Head of caudate nucleus (tissue), 42 donors: ENCODE results near the gene PLEKHA5.
A peak's percentile ranks its signal among the peaks of the same experiment; 100 is the strongest.
"Not testable (repeated sequence)": the region's sequence is repeated elsewhere in the genome, so short reads cannot be mapped to it uniquely, and the experiment has no call there.

ENCODE experiments used
- DNase-seq, 42 donors: peaks; one replicate each; pipeline versions ENCODE4 v3.0.0 to v3.0.0-alpha.2; 2020 to 2021; ENCODE audit warnings: mixed read lengths in 7 of 42
- intact Hi-C: fragments of 100-400 bp; cut with DNase I; formaldehyde crosslinking; loops from one replicate; pipeline ENCODE4 v1.15.0; 2022

PLEKHA5 gene, protein sequence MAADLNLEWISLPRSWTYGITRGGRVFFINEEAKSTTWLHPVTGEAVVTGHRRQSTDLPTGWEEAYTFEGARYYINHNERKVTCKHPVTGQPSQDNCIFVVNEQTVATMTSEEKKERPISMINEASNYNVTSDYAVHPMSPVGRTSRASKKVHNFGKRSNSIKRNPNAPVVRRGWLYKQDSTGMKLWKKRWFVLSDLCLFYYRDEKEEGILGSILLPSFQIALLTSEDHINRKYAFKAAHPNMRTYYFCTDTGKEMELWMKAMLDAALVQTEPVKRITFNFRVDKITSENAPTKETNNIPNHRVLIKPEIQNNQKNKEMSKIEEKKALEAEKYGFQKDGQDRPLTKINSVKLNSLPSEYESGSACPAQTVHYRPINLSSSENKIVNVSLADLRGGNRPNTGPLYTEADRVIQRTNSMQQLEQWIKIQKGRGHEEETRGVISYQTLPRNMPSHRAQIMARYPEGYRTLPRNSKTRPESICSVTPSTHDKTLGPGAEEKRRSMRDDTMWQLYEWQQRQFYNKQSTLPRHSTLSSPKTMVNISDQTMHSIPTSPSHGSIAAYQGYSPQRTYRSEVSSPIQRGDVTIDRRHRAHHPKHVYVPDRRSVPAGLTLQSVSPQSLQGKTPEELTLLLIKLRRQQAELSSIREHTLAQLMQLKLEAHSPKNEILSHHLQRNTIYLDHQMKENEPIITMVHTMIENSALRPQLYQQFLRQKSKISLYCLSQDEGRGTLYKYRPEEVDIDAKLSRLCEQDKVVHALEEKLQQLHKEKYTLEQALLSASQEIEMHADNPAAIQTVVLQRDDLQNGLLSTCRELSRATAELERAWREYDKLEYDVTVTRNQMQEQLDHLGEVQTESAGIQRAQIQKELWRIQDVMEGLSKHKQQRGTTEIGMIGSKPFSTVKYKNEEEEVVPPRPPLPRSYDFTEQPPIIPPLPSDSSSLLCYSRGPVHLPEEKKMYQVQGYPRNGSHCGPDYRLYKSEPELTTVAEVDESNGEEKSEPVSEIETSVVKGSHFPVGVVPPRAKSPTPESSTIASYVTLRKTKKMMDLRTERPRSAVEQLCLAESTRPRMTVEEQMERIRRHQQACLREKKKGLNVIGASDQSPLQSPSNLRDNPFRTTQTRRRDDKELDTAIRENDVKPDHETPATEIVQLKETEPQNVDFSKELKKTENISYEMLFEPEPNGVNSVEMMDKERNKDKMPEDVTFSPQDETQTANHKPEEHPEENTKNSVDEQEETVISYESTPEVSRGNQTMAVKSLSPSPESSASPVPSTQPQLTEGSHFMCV

DNA sequence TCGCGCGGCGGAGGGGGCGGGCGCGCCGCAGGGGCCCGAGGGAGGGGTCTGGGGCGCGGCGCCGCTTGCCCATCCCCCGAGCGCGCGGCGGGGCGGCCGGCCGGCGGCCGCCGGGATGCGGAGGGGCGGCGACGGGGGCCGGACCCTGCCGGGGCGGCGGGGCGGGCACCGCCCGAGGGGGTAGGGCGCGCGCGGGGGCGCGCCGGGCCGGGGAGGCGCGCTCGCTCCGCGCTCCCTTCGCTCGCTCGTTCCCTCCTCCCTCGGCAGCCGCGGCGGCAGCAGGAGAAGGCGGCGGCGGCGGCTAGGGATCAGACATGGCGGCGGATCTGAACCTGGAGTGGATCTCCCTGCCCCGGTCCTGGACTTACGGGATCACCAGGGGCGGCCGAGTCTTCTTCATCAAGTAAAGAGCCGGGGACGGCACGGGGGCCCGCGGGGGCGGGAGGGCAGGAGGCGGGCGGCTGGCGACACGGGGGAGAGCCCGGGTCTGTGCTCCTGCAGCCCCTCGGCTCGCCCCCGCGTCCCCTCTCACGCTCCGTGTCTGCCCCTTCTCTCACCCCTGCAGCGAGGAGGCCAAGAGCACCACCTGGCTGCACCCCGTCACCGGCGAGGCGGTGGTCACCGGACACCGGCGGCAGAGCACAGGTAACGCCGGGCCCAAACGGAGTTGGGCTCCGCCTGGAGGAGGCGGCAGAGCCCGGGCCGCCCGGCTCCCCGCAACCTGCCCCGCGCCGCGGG lies at the start of gene PLEKHA5:
TSS of gene PLEKHA5 (plus strand) at position 248 of the 738 bp plus-strand sequence. CDS start at position 315, 67 bp downstream.
- DNase-seq: peak; percentile 36 to 87 (median 74)
- intact Hi-C loops: no loop called here

DNA sequence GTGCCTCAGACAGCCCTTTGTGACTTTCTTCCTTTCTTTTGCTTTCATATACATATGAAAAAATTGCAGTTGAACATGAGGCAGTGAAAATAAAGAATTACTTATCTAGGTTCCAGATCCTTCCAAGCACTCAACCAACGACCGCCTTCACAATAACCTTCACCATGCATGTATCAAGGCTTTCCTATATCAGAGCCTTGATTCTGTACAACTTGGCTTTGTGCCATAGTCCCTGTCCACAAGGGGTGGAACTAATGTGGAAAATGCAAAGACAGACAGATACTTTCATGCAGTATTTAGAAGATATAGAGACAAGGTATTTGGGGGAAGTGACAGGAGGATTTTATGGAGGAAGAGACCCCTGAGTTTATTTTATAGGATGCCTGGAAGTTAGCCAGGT lies 48.6 kb upstream of the PLEKHA5 start:
- intact Hi-C loops: no loop called here
- no peak for DNase-seq

DNA sequence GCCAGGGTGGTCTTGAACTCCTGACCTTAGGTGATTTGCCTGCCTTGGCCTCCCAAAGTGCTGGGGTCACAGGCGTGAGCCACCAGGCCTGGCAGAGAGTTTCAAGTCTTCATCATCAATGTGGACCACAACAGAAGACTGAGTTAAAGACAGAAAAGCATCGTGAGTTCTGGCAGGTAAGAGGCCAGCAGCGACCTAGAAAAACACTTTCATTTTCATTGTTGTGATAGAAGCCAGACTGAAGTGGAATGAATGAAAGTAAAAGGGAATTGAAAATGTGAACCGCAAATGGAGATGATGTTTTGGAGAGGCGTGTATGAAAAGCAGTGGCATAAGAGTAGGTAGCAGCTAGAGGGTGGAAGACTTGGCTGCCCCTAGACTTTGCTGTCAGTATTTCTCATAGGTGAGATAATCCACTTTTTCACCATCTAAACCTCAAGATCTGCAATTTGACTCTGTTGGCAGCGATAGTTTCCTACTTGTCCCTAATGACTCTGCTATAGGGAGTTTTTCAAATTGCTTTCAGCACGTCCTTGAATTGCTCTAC lies 47.1 kb upstream of the PLEKHA5 start:
- intact Hi-C loops: no loop called here
- no peak for DNase-seq

DNA sequence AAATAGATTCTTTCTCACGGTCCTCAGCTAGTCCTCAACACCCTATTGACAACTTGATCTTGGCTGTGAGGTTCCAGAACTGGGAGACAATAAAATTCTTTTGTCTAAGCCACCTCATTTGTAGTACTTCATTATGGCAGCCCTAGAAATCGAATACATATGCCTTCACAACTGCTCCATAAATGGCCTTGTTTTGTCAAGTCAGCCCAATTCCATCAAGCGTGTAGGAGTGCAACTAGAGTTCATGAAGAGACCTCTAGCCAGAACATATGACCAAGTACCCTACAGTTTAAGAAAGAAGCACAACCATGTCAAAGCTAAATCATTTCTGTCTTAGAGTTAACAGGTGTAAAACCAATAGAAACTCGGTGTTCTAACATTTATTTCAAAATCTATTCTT lies 45.0 kb upstream of the PLEKHA5 start:
- DNase-seq: no peak
- intact Hi-C loops: no loop called here

DNA sequence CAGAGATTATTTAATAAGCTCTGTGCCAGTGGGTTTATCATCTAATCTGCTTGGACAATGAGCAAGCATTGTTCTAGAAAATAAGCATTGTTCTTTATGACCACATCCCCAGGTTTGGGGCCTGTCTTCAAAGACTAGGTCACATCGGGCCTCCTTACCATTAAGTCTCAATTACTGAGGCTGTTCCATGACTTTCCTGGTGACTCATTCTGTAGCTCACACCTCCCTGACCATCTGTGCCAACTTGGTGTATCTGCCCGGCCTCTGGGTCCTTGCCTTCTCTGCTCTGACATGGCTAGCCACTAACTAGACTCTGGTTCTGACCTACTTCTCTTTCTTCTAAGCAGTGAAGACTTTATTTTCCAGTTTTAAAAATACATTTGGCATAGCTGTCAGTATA lies 44.4 kb upstream of the PLEKHA5 start:
- intact Hi-C loops: no loop called here
- no peak for DNase-seq

DNA sequence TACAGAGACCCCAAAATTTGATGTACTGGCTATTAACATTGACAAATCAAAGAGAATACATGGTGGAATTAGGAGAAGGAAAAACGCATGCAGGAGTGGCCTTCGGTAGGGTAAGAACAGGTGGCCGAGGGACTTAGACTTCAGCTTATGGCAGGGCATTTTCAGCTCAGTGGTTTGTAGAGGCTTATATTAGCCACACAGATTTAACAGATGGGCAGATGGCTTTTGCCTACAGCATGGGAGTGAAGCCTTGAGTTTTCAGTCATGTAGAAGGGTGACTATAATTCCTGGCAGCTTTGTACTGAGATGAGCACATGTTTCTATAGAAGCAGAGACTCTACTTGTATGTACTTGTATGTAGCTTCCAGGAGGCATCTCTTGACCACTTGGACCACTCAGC lies 40.9 kb upstream of the PLEKHA5 start:
- intact Hi-C loops: no loop called here
- DNase-seq: no peak

DNA sequence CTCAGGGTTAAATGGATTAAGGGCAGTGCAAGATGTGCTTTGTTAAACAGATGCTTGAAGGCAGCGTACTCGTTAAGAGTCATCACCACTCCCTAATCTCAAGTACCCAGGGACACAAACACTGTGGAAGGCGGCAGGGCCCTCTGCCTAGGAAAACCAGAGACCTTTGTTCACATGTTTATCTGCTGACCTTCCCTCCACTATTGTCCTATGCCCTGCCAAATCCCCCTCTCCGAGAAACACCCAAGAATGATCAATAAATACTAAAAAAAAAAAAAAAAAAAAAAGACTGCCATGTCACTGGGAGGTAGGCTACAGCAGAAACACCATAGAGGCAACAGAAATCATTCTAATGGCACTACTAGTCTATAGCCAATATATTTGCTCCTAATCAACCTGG lies 37.1 kb upstream of the PLEKHA5 start:
- intact Hi-C loops, DNase-seq: not testable (repeated sequence)

DNA sequence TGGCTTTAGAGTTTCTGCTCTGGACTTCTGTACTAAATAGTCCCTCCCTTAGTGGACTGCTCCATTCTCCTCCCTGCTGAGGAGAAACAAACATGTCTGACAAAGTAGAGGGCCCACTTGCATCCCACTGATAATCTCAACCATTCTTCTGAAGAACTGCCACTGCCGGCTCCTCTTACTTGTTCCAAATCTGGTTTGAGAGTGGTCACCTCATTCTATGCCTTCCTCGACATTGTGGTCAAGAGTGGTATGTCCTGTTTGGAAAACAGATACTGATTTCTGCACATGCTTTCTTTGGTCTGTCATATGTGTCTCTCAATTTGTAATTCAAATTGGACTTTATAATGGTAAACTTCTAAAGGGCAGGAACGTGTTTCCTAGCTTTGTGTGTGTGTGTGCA lies 36.3 kb upstream of the PLEKHA5 start:
- DNase-seq: no peak
- intact Hi-C loops: no loop called here

DNA sequence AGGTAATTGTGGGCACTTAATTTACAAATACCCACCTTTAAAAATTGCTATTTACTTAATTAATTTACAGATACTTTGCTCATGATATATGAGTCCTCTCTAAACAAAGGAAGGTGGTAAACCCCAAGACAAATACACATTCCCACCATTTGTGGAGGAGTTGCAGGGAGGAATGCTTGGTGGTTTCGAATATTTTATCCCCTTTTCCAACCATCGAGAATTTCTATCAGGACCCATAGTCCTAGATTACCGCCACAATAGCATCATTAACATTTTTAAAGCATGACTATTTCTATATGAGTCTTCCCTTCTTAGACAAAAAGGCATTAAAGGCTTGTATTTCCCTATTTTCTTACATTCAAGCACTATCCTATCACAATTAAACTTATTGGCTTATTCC lies 34.2 kb upstream of the PLEKHA5 start:
- intact Hi-C loops: no loop called here
- no peak for DNase-seq

DNA sequence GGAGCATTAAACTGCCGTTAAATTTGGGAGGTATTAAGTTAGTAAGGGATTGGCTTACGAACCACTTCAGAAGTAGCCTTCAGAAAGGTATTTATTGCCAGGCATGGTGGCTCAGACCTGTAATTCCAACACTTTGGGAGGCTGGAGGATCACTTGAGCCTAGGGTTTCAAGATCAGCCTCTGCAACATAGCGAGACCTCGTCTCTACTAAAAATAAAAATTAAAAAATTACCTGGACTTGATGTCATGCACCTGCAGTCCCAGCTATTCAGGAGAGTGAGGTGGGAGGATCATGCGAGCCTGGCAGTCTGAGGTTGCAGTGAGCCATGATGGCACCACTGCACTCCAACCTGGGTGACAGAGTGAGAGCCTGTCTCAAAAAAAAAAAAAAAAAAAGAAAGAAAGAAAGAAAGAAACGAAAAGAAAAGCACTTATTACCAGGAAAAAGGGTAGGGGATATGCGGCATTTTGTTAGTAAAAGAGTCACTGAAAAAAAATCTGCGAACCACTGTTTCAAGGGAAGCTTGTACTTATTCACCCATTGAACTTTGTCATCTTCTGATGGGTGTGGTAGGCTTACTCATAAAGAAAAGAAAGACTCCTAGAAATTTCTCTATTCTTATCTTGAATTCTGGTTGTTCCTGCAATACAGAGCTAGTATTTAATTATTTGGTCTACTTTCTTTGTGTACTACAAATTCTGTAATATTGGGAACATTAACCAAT lies 33.6 kb upstream of the PLEKHA5 start:
- DNase-seq: no peak
- intact Hi-C loops: no loop called here

DNA sequence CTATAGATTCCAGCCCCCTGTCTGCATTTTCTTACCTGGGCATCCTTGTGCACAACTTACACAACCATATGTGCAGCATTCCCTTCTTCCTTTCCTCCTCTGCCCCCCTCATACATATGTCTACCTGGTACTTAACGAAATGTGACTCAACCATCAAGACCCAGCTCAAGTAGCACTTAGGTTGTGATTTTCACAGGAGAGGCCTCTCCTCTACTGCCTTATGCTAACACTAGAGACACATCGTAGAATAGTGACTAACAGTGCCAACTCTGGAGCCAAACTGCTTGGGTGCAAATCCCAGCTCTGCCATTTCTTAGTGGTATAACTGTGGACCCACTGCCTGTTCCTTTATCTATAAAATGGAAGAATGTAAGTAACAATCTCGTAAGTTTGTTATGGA lies 24.1 kb upstream of the PLEKHA5 start:
- intact Hi-C loops: no loop called here
- no peak for DNase-seq

DNA sequence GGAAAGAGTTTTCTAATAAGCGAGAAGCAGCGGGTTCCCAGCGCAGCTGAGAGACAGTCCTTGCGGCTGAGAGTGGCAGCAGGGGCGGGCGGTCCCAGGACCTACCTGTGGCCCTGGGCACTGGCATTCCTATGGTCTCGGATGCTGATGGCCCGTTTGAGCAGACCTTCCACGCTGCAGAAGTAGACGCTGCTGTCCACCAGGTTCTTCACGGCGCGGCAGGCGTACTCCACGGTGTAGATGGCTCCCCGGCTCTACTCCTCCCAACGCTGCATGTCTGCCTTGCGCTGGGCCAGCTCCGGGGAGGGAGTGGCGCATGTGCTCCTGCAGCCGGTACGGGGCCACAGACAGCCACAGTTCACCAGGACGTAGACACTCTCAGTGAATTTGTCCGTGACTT lies 21.8 kb upstream of the PLEKHA5 start:
- intact Hi-C loops: no loop called here
- DNase-seq: no peak

DNA sequence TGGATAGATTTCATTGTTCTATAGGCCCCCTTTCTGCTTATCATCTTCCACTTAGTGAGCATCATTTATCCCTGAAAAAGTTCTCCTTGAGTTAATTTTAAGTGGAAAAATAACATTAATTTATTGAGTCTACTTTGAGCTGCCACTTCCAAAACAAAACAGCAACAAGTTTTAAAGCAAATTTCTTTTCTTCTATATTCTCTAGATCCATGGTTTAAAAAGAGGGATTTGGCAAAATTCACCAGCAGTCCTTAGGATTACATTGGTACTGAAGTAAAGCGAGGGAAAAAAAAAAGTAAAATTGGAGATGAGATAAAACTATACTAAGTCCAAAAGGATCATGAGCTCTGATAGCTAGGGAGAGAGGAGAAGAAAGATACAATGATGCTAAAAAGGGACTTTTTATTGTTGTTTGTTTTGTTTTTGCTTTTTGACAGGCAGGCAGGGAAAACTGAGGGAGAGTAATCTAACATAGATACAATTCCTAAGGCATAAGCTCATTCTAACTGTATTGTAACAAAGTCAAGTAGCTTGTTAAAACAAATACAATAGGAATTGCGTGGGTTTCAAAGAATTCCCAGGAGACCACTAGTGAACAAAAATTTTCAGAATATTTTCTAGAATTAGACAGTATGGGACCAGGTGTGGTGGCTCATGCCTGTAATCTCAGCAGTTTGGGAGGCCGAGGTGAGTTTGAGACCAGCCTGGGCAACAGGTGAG lies 19.2 kb upstream of the PLEKHA5 start:
- DNase-seq: no peak
- intact Hi-C loops: no loop called here

DNA sequence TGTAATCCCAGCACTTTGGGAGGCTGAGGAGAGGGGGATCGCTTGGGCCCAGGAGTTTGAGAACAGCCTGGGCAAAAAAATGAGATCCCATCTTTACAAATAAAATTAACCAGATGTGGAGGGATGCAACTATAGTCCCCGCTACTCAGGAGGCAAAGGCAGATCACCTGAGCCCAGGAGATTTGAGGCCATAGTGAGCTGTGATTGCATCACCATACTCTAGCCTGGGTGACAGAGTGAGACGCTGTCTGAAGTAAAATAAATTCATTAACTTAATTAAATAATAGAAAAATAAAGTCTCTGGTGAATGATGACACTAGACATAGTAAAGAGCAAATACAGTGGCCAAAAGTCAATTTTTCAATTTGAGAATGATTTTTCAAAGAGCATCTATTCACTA lies 16.1 kb upstream of the PLEKHA5 start:
- intact Hi-C loops: no loop called here
- DNase-seq: no peak

DNA sequence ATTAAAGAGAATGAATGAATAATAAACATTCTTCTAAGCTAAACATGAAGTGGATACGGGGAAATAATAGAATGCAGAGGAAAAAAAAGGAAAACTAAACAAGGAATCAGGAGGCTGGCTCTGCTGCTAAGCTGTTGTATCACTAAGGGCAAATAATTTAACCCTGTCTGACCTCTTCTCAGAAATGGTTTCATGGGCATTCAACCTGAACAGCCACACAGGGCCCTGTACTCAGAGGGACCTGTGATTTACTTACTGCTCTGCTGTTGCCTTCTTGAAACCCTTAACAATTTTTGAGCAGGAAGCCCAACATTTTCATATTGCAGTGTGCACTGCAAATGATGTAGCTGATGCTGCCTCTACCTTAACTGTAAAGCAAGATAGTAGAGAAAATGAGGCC lies 14.2 kb upstream of the PLEKHA5 start:
- no peak for DNase-seq
- intact Hi-C loops: no loop called here

DNA sequence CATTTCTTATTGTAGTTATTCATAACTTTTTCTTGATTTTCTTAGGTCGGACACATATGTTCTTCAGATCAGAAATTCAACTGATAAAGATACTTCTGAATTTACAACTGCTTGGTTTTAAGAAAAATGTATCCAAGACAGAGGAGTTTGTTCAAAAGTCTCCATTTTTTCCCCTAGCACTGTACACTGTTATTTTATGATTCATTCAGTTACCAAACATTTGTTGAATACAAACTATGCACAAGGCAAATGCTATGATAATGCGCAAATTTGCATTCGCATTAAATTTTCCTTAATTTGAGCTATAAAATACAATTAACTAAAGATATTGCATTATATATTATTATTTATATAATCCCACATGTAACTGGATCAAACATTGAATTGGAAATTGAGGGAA lies 10.1 kb upstream of the PLEKHA5 start:
- intact Hi-C loops: no loop called here
- DNase-seq: no peak

DNA sequence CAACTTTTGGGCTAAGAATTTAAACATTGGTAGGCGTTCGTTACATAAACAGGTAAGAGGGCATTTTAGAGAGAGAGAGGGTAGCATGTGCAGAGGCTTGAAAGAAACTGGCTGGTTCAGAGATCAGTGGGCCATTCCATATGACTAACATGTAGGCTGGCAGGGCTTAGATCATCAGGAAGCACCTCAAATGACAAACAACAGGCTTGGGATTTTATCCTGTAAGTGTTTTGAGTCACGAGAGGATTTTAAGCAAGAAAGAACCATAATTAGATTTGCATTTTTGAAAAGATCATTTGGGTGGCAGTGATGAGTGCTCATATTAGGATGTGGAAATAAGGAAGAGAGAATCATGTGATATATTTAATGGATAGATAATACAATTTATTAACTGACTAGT lies 8.7 kb upstream of the PLEKHA5 start:
- intact Hi-C loops: no loop called here
- DNase-seq: no peak
